HG03108 (cell line): Measurements from ENCODE around the gene SGCB.
"Not testable (repeated sequence)": the region's sequence is repeated elsewhere in the genome, so short reads cannot be mapped to it uniquely, and the experiment has no call there.

Experiments
- ATAC-seq: cut with Tn5 transposase; IDR thresholded peaks from one replicate; pipeline ENCODE4 v1.9.1; 2021; ENCODE audit warnings: moderate library complexity; ENCODE audit not compliant: unreplicated experiment

SGCB gene, protein sequence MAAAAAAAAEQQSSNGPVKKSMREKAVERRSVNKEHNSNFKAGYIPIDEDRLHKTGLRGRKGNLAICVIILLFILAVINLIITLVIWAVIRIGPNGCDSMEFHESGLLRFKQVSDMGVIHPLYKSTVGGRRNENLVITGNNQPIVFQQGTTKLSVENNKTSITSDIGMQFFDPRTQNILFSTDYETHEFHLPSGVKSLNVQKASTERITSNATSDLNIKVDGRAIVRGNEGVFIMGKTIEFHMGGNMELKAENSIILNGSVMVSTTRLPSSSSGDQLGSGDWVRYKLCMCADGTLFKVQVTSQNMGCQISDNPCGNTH

DNA sequence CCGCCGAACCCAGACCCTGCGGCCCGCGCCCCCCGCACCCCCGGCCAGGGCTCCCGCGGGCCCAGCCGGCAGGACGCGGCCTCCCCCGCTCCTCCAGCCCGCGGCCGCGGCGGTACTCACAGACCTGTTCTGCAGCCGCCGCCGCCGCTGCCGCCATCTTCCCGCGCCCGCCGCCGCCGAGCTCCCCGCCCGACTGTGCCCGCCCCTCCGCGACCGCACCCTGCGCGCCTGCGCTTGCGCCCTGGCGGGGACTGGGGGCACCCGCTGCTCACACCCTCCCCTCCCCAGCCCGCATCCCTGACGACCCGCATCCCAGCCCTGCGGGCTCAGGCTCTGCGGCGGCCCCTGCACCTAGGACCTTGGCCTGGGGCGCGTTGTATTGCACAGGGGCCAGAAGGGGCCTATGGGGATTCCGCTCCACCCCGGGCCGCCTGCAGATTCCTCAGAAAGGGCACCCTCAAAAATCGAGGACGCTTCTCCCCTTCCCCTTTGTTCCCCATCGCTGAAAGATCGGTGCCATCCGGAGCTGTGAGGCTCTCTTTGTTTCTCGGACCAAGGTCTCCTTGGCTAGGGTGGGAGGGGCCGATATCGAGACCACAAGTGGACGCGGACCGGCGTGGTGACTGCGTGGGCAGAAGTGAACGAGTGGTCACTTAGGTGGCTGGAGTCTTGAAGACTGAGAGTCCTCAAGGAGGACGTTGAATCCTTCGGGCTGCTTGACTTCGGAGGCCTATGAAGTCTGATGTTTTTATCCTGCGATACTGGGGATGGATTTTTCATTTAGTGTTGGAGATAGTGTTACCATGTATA, at the start of gene SGCB:
Gene SGCB, minus strand, starts transcription at position 197 of the 810 bp plus-strand sequence. Its CDS starts 40 bp downstream, at position 157.
- ATAC-seq, result peak; percentile 86

DNA sequence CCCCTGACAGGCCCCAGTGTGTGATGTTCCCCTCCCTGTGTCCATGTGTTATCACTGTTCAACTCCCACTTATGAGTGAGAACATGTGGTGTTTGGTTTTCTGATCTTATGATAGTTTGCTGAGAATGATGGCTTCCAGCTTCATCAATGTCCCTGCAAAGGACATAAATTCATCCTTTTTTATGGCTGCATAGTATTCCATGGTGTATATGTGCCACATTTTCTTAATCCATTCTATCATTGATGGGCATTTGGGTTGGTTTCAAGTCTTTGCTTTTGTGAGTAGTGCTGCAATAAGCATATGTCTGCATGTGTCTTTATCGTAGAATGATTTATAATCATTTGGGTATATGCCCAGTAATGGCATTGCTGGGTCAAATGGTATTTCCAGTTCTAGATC, 48.3 kb upstream of the SGCB start:
- not testable (repeated sequence) for ATAC-seq

DNA sequence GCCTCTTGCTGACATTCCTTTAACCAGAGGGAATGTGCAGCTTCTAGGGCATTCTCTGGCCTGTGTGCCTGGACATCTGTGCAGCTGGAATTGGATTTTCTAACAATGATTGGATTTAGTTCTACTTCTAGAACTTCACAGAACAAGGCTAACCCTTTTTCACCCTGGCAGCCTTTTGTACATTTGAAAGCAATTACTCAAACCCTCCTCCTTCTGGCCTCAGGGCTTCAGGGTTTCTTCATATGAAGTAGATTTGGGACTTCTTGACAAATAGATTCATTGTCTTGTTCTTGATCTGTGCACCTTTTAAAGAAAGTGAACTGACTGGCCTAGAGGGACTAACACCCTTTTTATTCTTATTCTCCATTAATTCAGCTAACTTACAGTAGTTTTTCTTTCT, 43.1 kb upstream of the SGCB start:
- no peak for ATAC-seq

DNA sequence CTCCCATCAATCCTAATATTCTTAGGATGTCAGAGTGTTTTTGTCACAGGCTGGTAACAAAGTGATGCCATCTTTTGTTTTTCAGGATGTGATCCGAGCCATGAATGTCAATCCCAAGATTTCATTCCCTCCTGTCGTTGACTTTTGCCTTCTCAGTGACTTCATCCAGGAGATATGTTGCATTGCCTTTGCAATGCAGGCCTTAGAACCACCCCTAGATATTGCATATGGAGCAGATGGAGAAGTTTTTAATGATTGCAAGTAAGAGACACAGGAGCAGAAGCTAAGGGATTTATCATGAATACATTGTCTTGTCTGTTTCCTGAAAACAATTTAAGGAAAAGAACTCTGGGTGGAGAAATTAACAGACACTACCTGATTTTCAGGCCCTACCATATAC, 41.6 kb upstream of the SGCB start:
- ATAC-seq, result no peak

DNA sequence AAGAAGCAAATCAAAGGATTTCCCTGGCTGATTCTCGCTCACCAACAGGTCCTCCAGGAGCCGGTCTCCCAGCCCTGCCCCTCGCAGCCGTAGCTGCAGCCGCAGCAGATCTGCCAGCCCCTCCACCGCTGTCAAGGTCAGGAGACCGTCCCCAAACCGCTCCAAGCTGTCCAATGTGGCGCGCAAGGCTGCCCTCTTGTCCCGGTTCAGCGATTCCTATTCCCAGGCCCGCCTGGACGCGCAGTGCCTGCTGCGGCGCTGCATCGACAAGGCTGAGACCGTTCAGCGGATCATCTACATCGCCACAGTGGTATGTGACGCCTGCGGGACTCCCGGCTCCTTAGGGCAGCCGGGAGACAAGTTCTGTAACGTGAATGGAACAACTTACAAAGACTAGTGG, 38.6 kb upstream of the SGCB start:
- ATAC-seq, result no peak

DNA sequence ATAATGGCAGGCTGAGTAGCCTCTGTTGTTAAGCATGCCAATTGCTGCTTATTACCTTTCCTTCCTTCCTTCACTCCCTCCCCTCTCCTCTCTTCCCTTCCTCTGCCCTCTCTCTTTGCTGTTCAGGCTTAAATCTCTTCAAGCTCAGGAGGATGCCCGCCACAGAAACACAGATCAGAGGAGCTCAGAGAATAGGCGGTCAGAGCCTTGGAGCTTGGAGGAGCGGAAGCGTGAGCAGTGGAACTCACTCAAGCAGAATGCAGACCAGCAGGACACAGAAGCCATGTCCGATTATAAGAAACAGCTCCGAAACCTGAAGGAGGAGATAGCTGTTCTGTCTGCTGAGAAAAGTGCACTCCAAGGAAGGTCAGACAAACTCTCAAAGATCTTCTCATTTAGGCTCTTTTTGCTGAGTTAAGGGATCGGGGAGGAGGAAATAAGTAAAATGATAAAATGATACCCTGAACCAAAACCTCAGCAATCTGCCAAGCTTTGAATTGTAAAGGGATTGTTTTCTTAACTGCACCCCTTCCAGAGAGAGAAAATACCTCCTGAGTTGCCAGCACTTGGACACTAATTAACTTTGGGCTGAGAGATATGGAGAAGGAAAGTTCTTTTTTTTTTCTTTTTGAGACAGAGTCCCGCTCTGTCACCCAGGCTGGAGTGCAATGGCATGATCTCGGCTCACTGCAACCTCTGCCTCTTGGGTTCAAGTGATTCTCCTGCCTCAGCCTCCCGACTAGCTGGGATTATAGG, 33.9 kb upstream of the SGCB start:
- ATAC-seq, result no peak

DNA sequence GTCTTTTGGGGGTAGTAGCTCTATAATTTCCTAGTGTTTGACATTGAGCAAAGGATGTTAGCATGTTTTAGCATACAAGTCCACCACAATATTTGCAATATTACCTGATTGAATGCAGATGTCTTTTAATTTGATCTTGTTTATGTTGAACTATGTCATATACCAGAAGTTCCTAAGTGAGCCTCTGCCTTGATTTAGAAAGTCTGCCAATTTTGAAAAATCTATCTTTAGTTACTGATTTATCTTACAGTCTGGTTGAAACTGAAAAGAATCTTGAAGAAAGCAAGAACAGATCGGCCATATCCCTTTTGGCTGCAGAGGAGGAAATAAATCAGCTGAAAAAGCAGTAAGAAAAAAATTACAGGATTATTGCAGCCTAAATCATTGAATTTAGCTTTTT, 31.5 kb upstream of the SGCB start:
- no peak for ATAC-seq

DNA sequence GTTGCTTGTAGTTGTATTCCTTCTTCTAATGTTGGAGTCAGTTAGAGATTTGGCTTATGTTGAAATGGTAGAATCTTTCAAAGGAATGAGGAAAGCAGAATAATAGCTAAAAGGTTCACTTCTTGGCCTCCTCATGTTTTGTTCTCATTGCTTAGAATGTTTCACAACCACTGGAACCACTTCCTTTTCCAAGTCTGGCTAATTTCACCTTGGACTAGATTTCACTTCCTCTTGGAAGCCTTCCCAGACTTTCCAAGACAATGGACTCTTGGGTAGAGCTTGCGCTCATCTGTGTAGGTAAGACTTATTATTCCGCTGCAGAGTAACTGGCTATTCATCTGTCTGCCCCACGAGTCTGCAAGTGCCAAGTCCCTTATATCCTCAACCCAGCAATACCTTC, 21.3 kb upstream of the SGCB start:
- ATAC-seq, result no peak

DNA sequence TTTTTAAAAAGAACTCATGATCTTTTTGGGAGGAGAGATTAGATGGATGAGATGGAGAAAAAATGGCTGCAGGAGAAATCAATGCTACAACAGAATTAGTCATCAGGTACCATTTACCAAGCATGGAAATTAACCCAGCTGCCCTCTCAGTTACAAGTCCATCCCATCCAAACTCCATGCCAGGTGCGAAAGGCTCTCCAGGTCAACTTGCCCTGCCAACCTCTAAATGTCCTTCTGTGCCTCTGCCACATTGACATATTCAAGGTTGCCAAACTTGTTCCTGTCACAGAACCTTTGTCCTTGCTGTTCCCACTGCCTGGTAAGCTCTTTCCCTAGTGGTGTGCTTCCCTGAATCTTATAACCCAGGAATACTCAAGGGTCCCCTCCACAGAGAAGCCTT, 20.2 kb upstream of the SGCB start:
- ATAC-seq, result no peak

DNA sequence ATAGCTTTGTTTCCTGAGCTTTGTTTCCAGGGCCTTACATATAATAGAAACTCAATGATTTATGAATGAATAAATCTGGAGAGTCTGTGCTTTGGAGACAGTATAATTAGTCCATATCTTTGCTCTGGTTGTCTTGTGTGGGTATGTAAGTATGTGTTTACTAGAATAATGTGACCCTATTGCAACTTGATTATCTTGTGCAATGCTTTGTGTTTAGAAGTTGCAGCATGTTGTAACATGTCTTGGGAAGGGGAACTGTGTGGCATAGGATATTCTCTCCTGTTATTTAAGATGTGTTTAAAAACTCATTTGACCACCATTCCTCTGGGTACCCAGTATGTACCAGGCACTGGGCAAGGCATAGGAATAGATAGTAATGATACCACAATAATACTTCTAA, 19.1 kb upstream of the SGCB start:
- no peak for ATAC-seq

DNA sequence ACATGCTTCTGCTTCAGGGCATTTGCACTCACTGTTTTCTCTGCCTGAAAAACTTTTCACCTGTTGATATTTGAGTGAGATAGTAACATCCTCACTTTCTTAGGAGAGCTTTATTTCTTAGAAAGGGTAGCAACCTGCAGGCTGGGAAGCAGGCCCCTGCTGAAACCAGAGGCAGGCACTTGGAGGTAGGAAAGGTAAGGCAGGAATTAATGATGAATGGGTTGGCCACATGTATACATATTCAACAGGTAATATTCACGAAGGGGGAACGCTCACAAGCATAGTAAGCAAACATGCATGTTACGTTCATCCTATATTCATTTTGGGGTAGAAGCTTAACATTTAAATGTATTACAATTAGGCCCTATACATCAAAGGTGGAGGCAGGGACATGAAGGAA, 16.2 kb upstream of the SGCB start:
- no peak for ATAC-seq

DNA sequence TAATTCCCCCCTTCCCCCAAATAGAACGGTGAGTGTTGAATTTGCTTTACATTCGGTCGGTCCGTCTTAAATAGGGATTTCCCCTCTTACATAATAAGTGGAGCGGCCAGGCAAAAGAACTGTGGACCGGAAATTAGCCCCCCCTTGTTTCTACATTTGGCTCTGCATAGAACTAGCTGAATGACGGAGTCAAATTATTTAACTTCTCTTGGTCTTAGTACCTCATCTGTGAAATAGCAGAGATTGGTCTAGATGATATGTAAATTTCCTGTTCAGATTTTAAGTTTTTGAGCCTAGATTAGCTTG, 14.3 kb upstream of the SGCB start:
- ATAC-seq, result peak; percentile 56

DNA sequence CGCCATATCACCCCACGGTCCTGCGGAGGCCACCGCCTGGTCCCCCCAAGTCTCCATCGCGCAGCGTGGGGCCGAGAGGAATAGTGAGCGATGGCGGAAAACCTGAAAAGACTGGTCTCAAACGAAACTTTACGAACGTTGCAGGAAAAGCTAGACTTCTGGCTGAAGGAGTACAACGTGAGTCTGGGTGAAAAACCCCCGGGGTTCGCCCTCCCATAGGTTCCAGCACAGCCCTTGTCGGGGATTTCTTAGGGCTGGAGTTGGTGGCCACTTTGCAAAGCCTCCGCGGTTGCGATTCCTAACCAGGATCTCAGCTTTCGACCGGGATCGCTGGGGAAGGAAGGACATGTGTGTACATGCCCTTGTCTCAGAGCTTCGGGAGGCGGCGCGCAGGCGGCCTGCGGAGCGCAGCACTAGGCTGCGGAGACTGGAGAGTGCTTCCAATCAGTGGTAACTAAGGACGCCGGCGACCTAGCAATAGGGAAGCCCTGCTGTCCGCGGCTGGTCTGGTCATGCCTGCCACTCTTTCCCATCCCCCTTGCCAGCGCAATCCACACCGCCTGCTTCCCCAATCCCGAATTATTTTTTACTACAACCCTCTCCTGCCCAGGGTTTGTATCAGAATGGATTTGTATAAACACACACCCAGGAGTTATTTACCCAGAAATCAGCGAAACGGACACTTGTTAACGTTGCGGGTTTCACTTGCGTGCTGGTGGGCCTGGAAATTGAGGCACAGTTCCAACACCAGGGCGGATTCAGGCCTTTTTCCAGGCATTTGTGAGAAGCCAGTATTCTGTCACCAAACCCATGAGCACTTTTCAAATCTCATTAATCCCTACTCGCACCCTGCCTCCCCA, 13.7 kb upstream of the SGCB start:
- ATAC-seq, result peak; percentile 59

DNA sequence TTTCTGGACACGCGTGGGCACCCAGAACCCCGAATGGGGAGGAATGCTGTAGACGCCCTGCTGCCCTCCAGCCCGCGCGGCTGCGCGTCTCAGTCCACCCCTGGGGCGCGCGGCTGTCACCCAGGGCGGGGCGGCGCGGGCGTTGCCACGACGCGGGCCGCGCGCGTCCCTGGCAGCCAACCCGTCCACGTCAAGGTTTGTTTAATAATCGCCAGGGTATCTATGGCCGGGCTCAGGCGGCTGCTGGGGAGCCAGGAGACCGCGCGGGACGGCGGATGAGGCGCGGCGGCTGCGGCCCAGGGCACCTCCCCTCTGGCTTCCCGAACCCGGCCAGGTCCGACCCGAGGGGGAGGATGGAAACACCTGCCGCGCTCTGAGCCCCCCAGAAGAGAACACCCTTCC, 13.1 kb upstream of the SGCB start, which contains the start of gene SPATA18:
Gene SPATA18, plus strand, starts transcription at position 92 of the 402 bp plus-strand sequence. CDS start 401 bp downstream, outside the sequence.
- peak; percentile 25 for ATAC-seq

DNA sequence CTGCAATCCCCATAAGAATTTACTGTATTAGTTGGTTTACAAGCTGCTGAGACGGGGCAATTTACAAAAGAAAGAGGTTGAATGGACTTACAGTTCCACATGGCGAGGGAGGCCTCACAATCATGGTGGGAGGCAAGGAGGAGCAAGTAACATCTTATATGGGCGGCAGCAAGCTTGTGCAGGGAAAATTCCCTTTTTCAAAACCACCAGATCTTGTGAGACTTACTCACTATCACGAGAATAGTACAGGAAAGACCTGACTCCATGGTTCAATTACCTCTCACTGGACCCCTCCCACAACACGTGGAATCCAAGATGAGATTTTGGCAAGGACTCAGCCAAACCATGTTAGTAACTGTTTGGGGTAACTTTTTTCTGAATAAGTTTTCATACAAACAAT, 11.2 kb upstream of the SGCB start:
- ATAC-seq, result no peak

DNA sequence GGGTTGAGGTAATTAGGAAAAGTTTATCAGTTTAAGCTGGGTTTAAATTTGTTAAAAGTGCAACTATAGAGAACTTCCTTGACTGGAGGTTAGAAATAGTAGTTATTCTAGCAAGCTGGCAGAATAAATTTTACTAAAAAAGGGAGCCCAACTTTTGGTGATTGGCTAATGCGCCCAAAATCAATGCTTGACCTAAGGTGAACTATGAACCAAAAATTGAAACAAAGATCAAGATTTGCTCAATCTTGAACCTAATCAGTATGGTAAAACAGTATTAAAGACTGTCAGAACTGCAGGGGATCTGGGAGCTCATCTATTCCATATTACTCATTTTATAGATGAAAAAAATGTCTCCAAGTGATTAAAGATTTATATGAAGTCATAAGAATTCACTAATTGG, 6.9 kb upstream of the SGCB start:
- no peak for ATAC-seq

DNA sequence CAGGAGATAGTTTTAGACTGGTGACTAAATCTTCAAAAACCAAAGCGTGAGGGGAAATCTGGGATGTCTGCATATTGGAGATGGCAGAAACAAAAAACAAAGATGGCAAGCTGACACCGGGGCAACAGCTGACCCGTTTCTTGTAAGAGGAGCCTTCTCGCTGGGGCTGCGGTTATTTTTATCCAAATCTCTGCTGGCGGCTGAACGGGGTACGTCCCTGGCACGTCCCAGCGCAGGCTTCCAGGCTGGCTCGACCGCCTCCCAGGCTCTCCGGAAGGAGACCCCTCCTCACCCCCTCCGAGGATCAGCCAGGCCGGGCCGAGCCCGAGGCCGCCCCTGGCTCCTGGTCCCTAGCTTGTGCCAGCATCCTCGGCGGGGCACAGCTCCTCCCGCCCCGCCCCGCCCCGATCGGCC, 403 bp downstream of the SGCB start:
- peak; percentile 56 for ATAC-seq

DNA sequence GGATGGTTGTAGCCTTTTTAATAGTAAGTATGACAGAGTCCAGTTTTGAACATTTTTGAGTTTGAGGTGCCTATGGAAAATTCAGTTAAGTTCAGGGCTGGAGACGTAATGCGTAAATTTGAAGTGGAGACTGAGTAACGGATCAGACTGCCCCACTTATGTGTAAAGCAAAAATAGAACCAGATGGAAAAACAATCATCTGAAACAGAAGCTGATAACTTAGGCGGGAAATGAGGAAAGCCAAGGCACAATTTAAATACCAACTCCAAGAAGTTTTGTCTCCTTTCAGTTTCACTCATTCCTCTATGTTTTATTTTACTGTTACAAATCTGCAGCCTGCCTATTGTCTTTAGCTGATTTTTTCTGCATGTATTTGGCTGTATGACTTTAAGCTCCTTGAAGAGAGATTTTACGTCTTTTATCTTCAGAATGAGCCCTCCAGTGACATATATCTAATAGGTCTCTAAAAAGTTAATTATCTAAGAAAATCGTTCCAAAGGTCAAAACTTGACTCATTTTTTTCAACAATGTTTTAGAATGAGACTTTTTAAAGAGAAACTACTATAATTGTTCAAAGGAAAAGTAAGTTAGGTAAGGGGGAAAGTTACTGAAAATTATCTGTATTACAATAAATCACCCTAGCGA, 1.1 kb downstream of the SGCB start:
- ATAC-seq, result no peak

DNA sequence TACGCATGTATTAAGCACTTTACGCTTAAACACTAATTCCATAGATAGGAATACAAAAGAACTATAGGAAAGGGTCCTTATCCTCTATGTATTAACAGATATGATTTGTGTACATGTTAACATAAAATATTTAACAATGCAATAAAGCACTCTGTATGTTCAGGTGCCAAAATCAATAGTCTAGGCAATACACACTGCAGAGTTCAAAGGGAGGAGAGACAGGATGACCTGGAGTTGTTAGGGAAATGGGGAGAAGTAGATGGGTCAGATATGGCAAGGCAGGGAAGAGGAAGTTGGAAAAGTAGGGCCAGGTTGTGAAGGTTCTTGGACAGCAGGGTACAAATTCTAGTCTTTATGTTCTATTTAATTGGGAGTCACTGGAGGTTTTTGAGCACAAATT, 2.9 kb downstream of the SGCB start:
- no peak for ATAC-seq

DNA sequence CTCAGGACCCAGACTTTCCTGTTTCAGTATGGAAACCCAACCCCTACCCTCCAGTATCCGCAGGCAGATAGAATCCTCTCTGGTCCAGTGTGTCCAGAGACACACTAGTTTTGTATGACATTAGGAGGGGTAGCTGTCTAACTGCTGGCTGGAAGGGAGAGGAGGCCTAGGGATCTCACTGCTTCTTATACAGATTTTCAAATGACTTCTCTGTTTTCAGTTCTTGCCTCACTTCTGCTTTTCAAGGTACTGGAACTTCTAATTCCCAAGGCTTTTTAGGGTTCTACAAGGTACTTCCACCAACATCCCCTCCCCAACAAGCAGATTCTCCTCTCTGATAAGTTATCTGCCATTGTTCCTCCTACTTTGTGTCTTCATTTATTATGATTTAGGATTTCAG, 6.1 kb downstream of the SGCB start:
- ATAC-seq, result no peak
